Fibroblast of the aortic adventitia (primary cell): Measurements from ENCODE around the gene OR5H2. TPM values are rescaled to one million over a fixed set of nuclear protein-coding genes. Genes with fewer than 3 reads are reported as not detected.

ENCODE experiments used
- DNase-seq: peaks from one replicate; pipeline ENCODE4 v3.0.0-alpha.2; 2010; ENCODE audit warnings: low read depth
- H3K4me3 ChIP-seq: 2 replicates; pipeline ENCODE4 v1.5.1; 2011; ENCODE audit warnings: low read depth, mild to moderate bottlenecking, control low read depth, low read length, moderate library complexity
- total RNA-seq: library from RNA; depleted of rRNA; stranded (reverse); fragments of >200 nt; gene quantifications from 2 replicates; pipeline ENCODE4 v1.2.3, GENCODE V29; 2012; ENCODE audit warnings: low replicate concordance
- TF ChIP-seq, protein P1 (sequence below): IDR thresholded peaks from 2 replicates; pipeline ENCODE4 v1.5.1; 2011; ENCODE audit warnings: mild to moderate bottlenecking, low read length, control low read depth, inconsistent platforms; ENCODE audit not compliant: insufficient read depth

The OR5H2 gene
- total RNA-seq, 1 donor = not detected

DNA sequence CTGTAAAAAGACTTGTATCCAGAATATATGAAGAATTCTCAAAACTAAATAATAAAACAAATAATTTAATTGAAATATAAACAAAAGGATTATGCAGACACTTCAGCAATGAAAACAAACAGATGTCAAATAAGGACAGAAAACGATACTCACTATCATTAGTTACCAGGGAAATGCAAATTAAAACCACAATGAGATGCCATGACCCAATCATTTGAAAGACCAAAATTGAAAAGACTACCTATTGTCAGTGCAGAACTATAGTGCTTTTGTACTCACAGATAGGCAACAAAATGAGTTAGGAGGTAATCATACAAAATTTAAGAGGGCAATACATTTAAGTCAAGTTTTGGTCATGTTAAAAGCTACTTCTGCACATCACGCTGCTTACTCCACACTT lies 39.8 kb downstream of the OR5H2 start:
- no peak overlapping the region for H3K4me3 ChIP-seq
- TF ChIP-seq, protein P1, sequence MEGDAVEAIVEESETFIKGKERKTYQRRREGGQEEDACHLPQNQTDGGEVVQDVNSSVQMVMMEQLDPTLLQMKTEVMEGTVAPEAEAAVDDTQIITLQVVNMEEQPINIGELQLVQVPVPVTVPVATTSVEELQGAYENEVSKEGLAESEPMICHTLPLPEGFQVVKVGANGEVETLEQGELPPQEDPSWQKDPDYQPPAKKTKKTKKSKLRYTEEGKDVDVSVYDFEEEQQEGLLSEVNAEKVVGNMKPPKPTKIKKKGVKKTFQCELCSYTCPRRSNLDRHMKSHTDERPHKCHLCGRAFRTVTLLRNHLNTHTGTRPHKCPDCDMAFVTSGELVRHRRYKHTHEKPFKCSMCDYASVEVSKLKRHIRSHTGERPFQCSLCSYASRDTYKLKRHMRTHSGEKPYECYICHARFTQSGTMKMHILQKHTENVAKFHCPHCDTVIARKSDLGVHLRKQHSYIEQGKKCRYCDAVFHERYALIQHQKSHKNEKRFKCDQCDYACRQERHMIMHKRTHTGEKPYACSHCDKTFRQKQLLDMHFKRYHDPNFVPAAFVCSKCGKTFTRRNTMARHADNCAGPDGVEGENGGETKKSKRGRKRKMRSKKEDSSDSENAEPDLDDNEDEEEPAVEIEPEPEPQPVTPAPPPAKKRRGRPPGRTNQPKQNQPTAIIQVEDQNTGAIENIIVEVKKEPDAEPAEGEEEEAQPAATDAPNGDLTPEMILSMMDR = no peak
- DNase-seq = no peak

DNA sequence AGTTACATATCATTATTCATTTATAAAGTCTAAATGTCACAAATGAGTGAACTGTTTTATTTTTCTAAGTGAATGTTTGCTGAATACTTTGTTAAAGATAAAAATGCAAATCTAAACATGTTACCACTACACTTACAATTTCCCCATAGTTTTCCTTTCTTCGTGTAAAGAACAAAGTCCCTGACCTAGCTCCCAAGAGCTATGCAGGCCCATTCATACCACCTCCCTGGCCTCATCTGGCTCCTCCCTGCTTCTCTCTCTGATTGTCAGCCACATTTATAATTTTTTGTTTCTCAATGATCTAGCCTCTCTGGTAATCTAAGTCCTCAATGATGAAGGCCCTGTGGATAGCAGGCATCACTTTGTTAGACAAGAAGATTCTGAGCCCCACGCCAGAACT lies 40.4 kb downstream of the OR5H2 start:
- H3K4me3 ChIP-seq = no peak overlapping the region
- DNase-seq = no peak
- TF ChIP-seq, protein P1 = no peak

DNA sequence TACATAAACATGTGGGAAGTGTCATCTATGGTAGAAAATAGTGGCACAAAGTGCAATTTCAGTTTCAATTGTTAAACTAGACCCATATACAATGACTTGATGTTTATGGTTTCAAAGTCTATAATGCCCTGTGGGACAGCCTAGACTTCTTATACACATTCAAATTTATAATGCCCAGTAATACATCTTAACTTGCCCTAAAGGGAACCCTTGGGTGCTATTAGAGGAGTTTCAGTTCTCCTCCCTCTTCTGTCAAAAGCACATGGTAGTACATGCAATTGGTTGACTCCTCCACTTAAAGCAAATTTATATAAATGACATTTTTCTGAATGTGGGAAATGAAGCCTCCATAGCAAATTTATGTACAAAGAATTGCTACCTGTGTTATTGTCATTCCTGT lies 41.1 kb downstream of the OR5H2 start:
- TF ChIP-seq, protein P1 = no peak
- DNase-seq = no peak
- no peak overlapping the region for H3K4me3 ChIP-seq

DNA sequence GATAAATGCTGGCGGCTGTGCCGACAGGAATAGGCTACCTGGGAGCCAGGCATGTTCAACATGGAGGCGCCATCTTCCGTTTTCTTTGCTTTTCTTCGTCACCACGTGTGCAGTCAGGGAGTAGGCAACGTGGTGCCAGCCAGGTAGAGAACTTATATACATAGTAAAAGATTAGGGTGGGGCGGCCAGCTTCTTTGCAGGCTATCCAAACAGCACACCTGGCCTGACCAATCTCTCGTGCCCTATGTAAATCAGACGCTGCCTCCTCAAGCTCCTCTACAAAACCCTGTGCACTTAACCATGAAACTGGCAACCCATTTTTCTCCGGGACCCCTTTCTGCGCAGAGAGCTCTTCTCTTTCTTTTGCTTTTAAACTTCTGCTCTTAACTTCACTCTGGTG lies 42.8 kb downstream of the OR5H2 start:
- DNase-seq = no peak
- no peak overlapping the region for H3K4me3 ChIP-seq
- TF ChIP-seq, protein P1 = no peak

DNA sequence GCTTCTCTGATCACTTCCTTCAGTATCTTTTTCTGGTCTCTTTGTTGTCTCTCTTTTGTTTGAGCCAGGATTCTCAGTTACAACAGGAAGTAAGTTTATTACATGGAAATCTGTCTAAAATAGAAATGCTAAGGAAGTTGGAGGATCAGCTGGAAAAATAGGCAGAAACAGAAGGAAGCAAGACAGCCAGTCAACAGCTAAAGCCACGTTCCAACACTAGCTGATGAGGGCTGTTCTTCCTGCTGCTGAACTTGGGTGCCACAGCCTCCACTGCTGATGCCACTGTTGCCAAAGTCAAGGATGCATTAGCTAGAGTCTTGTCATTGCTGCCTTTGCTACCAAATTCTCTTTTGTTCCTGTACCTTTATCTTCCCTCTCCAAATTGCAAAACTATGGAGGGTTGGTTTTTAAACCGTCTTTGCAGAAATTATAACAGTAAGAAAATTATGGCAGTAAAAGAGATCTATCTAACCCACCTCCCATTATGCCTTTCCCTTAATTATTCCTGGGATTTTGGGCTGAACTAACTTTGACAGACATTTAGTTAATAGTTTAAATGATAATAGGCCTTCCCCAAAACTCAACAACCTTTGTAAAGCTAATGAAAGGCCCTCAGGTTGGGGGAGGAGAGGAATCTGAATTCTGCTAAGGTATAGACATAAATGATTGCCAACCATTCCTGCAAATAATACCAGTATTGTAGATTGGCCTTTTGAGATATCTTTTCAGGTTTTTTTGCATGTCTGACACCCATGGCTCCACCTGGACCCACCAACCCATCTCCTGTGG lies 44.0 kb downstream of the OR5H2 start:
- TF ChIP-seq, protein P1 = no peak
- H3K4me3 ChIP-seq = no peak overlapping the region
- DNase-seq = no peak

DNA sequence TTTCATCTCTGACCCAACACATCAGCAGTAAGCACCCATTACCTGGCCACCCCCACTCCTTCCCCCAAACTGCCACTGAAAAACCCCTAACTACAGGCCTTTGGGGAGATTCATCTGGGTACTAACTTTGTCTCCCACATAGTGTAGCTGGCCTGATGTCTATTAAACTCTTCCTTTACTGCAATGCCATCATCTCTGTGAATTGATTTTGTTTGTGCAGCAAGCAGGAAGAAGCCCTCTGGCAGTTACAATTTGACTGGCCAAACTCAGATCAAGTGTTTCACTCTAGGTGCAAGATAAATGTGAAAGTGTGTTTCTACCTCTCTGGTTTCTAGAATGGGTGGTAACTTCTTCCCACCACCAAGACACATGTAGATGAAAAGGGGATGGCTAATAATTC lies 44.6 kb downstream of the OR5H2 start:
- TF ChIP-seq, protein P1 = no peak
- no peak for DNase-seq
- no peak overlapping the region for H3K4me3 ChIP-seq

DNA sequence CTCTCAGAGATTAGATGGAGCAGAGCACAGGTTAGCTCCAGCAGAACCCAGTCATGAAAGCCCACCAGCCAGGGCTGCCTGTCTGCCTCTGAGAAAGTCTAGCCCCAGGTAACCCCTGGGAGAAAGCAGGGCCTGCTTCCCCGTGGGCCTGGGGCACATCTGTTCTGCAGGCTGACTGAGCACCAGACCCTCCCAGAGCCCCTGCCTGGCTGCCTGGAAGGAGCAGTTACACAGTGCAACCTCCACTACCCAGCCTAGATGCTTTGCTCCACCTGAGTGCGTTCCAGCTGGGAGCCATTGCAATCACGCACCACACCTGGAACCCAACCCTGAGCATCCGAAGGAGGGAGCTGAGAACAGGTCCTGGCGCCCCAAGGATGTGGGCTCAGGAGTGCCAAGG lies 46.6 kb downstream of the OR5H2 start:
- no peak for DNase-seq
- H3K4me3 ChIP-seq = no peak overlapping the region
- TF ChIP-seq, protein P1 = no peak
